ENCODE measurements around the gene TMTC1. TPM values are rescaled to one million over a fixed set of nuclear protein-coding genes. Genes with fewer than 3 reads are reported as not detected.
A peak's percentile ranks its signal among the peaks of the same experiment; 100 is the strongest.

The TMTC1 gene
- total RNA-seq, 1 donor from 2014 or later = 40.4 TPM

GRCh38 chr12:29739279-29739991, 44.3 kb downstream of the TMTC1 start:
- no peak for DNase-seq

DNA sequence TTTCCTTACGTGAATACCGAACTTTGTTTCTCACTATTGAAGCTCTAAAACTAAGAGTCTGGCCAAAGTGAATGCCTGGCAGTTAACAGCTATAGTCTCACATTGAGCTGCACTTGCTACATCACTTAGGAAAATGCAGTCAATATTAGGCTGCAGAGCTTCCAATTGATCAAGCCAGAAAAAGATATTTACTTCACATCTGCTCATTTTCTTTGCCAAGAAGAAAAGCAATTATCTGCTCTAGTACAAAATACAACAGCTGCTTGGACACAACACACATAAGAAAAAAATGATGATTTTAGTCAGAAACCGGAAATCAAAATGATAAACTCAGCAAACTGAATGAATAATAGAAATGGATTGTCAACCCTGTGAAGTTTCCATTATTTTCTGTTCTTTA, 45.4 kb downstream of the TMTC1 start:
- DNase-seq = no peak

GRCh38 chr12:29737644-29738043, 46.1 kb downstream of the TMTC1 start:
- no peak for DNase-seq

- no peak for DNase-seq
Observed at GRCh38 chr12:29735604-29736003, 48.1 kb downstream of the TMTC1 start.

DNA sequence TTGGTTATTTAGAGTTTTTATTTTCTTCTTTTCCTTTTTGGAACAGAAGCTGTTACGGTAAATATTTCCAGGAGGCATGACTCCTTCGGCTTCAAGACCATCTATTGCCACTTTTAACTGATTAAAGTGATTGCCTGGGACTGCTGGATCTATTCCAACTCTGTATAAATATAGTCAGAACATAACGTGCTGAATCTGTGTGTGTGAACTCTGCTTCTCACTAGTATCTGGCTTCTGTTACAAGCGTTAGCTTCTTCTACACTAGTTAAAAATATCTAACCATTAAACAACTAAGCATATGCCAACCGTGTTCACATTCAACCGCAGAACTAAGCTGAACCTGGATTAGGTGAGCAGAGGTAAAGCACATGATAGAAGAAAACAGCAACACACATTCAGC, 49.0 kb downstream of the TMTC1 start:
- no peak for DNase-seq

DNA sequence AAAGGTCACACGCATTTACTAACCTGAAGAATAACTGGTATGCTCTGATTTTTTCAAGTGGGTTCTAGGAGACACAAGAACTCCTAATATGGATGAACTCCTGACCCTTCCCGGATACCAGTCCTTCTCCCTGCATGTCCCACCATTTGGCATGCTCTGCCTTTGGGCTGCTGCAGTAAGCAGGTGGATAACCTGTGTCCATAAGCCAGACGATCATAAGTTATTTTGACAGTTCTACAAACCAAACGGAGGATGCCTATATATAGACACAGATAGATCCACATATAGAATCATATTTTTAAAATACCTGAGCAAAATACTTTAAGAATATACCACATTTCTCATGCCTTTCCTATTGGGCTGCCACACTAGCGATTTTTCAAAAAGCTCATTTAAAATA, 49.4 kb downstream of the TMTC1 start:
- DNase-seq = no peak

DNA sequence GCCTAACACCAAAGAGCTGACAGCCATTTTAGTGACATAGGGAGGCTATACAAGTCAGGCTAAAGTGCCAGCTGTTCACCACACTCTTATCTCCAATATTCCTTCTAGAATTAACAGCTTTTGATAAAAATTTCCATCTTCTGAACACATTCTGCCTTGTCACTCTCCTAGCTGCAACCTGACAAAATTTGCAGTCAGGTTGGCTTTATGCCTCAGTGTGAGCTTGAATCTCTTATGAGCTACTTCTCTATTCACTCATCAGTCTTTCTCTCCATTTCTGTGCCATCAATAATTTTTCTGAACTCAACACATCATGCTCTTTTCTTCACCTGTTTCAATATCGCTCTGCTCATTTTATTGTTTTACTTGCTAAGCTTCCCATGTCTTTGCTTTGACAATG, 50.2 kb downstream of the TMTC1 start:
- DNase-seq = no peak

- DNase-seq = no peak
Observed at GRCh38 chr12:29733060-29733459, 50.7 kb downstream of the TMTC1 start.

GRCh38 chr12:29732593-29732992, 51.1 kb downstream of the TMTC1 start:
- no peak for DNase-seq

DNA sequence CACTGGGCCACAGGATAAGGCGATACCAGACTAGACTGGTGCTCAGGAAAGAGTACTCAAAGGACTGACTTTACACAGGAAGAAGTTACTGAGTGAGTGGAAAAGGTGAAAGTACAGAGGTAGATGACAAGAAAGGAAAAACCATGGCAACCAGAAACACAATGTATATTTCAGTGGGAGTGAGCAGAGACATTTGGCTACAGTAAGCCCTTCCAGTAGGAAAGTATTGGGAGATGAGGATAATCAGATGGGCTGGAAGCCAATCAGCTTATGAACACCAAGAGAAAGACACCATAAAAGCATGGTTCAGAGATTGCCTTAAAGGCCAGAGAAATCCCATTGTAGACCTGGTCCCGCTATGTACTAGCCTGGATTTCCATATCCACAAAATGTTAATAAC, 51.6 kb downstream of the TMTC1 start:
- no peak for DNase-seq

DNA sequence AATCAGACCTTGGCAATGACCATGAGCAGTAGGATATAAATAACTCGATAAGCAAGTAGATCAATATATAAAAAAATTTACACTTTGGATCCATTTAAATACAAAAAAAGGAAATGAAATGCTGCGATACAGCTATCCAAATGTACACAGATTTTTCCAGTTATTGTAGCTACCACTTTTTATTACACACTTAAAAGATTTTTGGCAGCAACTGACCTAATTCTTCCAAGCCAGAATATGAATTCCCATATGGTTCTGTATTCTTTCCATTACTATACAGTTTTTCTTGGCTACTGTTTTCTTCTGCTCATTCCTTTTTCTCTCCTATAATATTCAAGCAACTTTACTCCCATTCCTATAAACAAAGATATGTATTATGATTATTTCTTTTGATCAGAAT, 52.2 kb downstream of the TMTC1 start:
- DNase-seq = no peak

- no peak for DNase-seq
Observed at GRCh38 chr12:29730481-29730880, 53.3 kb downstream of the TMTC1 start.

DNA sequence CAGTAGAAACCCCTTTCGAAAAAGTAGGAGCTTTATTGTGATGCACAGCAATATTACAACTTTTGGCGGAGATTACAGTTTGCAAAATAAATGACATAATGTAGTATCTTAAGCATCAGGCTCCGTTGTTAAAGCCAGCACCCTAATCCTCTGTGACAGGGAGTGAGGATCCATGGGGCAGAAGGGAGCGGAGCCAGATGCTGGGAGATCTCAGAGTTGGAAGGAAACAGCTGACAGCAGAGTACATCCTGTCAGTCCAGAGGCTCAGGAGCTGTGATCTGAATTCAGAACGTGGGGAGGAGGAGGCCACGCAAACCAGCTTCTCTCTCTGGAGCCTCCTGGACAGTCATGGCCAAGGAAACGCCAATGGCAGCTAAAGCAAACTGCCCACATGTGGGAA, 55.7 kb downstream of the TMTC1 start:
- no peak for DNase-seq

DNA sequence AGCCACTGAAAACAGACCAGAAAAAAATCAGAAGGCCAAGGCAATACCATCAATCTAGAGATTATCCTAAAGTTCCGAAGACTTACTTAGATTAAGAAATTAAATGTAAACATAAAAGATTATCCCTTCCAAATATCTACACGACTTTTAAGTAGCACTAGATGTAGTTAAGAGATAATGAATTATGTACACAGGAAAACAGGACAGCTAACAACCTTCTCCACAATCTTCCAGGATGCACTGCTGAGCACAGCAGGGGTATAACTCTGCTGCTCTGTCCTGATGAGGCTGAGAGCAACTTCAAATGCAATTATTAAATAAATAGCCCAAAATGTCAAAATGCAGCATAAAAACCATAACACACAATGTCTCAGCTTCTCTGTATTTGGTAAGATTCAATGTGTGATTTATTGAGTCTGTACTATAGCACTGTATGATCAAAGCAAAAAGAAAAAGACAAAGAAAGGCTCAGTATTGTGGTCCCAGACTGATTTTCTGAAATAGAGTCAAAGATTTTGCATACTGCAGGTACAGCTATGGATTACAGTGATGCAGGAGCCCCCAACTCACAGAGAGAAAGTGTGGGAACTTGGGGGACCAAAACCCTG, 56.9 kb downstream of the TMTC1 start:
- no peak for DNase-seq

DNA sequence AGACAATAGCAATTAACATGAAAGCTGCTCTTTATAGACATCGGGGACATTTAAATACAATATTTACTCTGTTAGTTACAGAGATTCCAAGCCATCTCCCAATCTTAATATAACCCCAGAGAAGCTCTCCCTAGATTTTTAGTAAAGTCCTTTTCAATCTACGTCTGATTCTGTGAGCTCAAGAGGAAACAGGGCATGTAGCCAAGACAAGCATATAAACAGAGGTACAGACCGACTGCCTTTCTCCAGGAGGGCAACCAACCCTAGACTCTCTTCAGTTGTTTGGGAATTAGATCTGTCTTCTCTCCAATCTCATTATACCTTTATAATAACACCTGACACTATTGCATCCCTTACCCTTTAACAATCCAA, 57.4 kb downstream of the TMTC1 start:
- no peak for DNase-seq

DNA sequence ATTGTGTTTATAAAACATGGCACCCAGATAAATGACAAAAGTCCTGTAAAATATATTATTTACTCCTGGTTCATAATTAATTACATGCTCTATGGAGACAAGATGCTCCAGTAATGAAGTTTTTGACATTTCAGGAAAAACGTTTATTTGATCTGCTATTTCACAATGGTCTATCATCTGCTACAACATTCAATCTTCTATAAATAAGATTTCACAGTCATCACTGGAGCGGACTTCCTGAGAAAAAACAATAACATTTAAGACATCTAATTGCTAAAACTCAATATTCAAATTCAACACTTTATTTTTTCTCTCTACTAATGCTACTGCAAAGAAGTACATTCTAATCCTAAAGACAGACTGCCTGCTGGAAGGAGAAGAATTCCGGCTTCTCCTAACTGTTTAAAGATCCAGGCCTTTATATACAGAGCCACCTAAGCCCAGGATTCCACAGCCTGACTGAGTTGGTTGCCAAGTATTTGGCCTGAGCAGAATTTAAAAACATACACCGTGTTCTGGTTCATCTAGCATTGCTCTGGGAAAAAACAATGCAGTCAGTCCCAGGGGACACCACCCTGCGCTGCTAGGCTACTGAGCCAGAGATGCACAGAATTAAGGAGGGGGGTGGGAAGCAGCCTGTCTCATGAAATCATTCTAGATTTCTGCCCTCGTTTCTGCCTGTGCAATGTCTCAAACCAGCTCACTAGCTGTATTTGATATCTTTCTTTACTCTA, 58.0 kb downstream of the TMTC1 start:
- DNase-seq = no peak

GRCh38 chr12:29722164-29722563, 61.6 kb downstream of the TMTC1 start:
- DNase-seq = no peak

DNA sequence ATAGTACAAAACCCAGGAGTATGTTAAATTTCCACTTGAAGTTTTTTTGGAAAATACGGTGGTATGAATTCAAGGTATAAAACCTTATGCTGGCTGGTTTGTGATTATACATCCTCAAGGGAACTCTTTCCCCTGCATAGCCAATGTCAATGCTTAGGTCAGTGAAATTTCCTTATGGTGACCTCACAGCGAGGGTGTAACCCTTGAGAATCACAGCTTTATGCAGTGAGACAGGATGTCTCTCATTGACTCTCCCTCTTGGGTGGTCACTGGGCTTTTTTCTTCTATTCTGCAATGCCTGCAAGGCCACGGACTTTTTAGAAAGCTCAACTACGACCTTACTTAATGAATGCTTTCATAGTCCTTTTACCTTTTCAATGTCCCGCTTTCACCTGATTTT, 64.4 kb downstream of the TMTC1 start:
- DNase-seq = no peak

DNA sequence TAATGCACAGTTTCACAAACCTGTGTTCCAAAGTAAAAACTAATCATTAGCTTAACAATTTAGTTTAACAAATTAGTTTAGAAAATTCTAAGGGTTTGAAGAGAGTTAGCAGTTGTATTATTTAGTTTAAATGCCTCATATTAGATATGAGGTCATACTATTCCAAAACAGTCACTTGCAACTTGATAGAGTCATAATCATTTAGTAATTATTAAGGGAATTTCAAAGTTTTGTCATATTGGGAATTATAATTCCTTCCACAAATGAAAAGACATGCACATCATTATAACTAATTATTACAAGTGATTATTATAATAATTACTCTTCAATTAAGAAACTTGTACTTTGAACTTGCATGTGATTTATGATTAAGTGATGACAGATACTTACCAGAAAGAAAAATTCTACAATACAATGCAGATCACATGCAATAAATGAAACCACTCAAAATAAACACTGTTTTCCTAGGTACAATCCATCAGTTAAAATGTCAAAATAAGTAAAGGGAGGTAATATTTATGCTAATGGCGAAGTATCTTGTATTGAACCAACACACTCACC, 66.1 kb downstream of the TMTC1 start:
- no peak for DNase-seq

- DNase-seq = no peak
Observed at GRCh38 chr12:29714966-29715365, 68.8 kb downstream of the TMTC1 start.

GRCh38 chr12:29713729-29714128, 70.0 kb downstream of the TMTC1 start:
- no peak for DNase-seq

DNA sequence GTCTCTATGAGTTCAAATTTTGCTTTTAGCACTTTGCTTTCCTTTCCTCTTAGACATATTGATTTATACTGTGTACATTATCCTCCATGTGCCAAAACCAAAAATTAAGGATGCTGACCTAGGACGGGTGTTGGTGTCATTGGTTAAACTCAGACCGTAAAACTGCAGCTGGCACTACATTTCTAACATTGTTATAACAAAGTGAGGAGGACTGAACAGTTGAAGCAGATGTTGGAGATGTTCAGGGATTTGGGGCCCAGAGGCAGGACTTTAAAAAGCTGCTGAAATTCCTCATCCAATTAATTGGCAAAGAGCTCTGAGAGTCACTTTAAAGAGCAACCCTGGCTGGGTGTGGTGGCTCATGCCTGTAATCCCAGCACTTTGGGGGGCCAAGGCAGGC, 72.4 kb downstream of the TMTC1 start:
- no peak for DNase-seq

DNA sequence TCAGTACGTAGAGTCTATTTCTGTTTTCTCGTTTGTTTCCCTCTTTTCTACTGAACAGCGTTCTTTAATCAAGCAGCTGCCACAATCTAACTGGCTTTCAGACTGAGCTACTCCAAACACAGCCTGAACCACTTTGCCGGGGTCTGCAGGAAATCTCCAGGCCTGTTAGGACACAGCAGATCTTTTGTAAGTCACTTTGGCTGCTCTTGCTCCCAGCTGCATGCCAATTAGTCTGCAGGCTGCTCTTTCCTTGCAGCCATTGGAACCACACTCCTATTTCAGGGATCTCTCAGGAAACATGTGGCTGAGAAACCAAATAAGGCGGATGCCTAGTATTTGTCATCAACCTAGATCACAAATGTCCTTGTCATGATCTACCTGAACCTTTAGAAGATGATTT, 73.6 kb downstream of the TMTC1 start:
- DNase-seq = peak; percentile 12

All from occipital lobe (tissue), 2 donors.